ENCODE results near the gene RELL2.
A peak's percentile ranks its signal among the peaks of the same experiment; 100 is the strongest.

Gene RELL2

DNA sequence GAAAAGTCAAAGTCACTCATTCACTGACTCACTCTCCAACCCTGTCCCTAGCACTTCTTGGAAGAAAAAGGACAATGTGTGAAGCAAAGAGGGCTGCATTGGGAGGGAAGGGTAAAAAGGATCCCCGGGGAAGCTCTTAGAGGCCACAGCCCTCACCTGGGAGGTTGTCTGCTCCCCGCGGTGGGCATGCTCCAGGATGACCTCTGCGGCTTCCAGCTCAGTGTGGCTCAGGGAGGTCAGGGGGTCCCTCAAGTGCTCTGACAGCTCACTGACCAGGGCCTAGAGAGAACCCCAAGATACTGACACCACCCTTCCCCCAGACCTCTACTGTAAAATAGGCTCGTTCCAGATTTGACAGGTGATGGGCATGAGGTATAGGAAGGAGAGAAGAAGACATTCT is 10.4 kb downstream of the RELL2 start:
- Histone ChIP-seq H3K36me3 (ENCODE audit: insufficient read depth, low read length) (peaks cover 2% of the 10 kb centered on the region), H3K4me3 (ENCODE audit: low read length) (no peak overlapping the region), H2AFZ (ENCODE audit: low read depth, low read length) (no peak overlapping the region), H3K27me3 (ENCODE audit: insufficient read depth, low read length) (no peaks in the 10 kb centered on the region), H3K9me3 (ENCODE audit: low read length) (no peaks in the 10 kb centered on the region), H3K4me1 (ENCODE audit: insufficient read depth, low read length) (no peaks in the 10 kb centered on the region)

DNA sequence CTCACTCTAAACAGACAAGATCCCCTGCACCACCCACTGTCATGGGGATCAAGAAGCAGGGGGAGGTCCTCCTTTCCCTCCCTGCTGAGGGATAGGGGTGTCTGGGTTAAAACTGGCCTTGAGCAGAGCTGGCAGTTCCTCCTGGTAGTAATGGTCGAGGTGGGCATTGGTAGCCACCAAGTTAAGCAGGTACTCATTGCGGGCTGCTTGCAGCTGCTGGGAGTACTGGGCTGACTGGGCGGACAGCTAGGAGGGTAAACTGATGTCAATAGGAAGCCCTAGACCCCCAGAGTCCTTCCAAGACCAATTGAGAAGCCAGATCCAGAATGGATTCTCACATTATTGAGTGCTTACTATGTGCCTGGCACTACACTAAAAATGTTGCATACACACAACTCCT is 11.1 kb downstream of the RELL2 start:
- no peaks in the 10 kb centered on the region for H3K9me3 ChIP-seq (ENCODE audit: low read length)
- no peaks in the 10 kb centered on the region for H3K27me3 ChIP-seq (ENCODE audit: insufficient read depth, low read length)
- no peak overlapping the region for H2AFZ ChIP-seq (ENCODE audit: low read depth, low read length)
- H3K4me1 ChIP-seq (ENCODE audit: insufficient read depth, low read length), result no peaks in the 10 kb centered on the region
- H3K4me3 ChIP-seq (ENCODE audit: low read length), result no peak overlapping the region
- H3K36me3 ChIP-seq (ENCODE audit: insufficient read depth, low read length), result peaks cover 2% of the 10 kb centered on the region

DNA sequence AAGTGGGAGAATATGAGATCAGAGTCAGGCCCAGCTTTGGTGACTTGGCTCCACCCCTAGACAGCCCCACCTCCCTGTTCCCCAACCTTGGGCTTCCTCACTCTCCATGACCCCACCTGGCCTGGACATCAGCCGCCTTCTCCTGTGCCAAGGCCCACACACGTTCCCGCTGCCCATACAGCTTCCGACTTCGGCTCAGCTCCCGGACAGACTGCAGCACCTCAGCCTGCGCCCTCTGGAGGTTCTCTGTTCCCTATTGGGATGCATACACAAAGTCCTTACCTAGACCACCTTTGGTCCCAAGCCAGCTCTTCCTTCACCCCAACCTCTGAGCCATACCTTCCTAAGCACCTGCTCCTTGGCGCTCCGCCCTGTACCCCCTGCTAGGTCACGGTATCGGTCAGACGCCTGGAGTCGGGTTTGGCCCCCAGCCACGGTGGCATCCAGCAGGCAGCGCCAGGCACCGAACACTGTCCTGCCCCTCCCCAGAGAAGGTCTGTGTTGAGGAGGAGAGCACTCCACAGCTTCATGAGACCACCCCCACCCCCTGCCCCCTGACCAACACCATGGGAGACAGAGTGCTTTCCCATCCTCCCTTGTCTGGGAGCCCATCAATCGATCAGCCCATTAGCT is 12.4 kb downstream of the RELL2 start:
- Histone ChIP-seq H2AFZ (ENCODE audit: low read depth, low read length) (no peak overlapping the region), H3K4me3 (ENCODE audit: low read length) (no peak overlapping the region), H3K9me3 (ENCODE audit: low read length) (no peaks in the 10 kb centered on the region), H3K4me1 (ENCODE audit: insufficient read depth, low read length) (no peaks in the 10 kb centered on the region), H3K27me3 (ENCODE audit: insufficient read depth, low read length) (no peaks in the 10 kb centered on the region), H3K36me3 (ENCODE audit: insufficient read depth, low read length) (peaks cover 2% of the 10 kb centered on the region)

DNA sequence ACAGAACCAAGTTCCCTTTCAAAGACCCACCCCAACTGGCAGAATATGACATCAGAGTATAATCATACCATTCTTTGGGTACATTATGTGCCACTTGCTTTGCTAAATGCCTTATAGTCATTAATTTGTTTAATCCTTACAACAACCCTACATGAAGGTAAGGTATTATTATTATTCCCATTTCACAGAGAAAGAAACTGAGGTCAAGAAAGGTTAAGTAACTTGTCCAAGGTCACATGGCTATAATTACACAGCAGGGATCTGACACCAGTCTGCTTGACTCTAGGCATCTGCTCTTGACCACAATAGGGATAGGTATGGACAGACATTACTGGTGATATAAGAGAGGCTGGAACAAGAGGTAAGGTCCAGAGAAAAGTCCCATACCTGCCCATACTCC is 13.2 kb downstream of the RELL2 start:
- Histone ChIP-seq H2AFZ (ENCODE audit: low read depth, low read length) (no peak overlapping the region), H3K4me3 (ENCODE audit: low read length) (no peak overlapping the region), H3K9me3 (ENCODE audit: low read length) (no peaks in the 10 kb centered on the region)

DNA sequence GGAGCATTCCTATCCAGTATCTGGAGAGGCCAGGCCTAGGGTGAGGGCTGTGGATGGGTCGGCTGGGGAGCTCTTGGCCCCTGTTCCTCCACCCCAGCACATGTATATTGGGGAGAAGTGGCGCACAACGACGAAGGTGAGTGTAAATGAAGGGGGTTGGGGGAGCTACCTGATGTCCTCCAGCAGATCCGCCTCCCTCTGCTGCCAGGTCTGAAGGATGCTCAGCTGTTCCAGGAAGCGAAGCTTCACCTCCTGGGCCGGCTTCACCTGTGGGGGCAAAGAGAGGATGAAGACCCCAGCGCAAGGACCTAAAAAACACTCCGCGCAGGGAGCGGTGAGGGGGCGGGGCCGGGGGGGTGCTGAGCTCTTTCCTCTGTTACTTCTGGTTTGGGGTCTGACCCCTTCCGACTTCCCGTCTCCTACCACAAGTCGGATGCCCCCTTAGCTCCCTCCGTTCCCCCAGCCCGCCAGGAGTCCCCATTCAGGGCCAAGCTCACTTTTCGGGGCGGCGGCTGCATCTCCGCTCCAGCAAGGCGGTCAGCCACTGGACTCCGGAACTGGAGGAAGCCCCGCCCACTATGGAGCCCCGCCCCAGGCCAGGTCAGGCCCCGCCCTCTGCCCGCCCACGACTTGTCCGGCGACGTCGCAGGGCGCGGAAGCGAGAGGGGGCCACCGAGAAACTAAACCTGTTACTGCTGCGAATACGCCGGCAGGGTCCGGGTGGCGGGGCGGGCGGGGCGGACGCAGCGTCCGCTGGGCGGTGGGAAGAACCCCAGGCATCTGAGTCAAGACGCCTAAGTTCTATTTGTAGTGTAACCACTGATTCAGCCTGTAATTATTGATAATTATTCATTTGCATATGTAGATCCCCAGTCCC is 14.3 kb downstream of the RELL2 start, which contains the start of gene FCHSD1:
TSS of gene FCHSD1 (minus strand) at position 568 of the 877 bp plus-strand sequence. CDS start at position 518, 50 bp downstream.
- Histone ChIP-seq H2AFZ (ENCODE audit: low read depth, low read length) (peak within 1 kb of the TSS; percentile 65), H3K27me3 (ENCODE audit: insufficient read depth, low read length) (no peaks in the 10 kb centered on the region), H3K4me1 (ENCODE audit: insufficient read depth, low read length) (no peaks in the 10 kb centered on the region), H3K9me3 (ENCODE audit: low read length) (no peaks in the 10 kb centered on the region), H3K4me3 (ENCODE audit: low read length) (peak within 1 kb of the TSS; percentile 61), H3K36me3 (ENCODE audit: insufficient read depth, low read length) (peaks cover 2% of the 10 kb centered on the region)

More for the DNA sequence above, 13.2 kb downstream of the RELL2 start:
- H3K27me3 ChIP-seq (ENCODE audit: insufficient read depth, low read length), result no peaks in the 10 kb centered on the region
- no peaks in the 10 kb centered on the region for H3K4me1 ChIP-seq (ENCODE audit: insufficient read depth, low read length)
- peaks cover 2% of the 10 kb centered on the region for H3K36me3 ChIP-seq (ENCODE audit: insufficient read depth, low read length)

DNA sequence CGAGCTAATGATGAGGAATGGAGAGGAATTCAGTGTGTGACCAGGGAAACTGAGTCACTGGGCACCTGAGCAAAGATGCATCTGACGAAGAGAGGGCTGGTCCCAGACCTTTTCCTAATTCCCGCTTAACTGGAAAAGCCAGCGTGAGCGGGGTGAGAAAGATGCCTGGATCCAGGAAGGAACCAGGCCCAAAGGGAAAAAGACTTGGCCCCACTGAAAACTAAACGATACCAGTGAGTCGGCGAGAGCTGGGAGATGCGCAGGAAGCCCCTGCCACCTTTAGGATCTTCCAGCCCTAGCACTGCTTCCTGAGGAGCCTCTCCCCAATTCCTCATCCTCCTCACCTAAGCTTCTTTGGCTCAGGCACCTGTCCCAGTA is 14.9 kb downstream of the RELL2 start:
- H2AFZ ChIP-seq (ENCODE audit: low read depth, low read length), result peak overlapping the region; percentile 65
- H3K9me3 ChIP-seq (ENCODE audit: low read length), result no peaks in the 10 kb centered on the region
- H3K27me3 ChIP-seq (ENCODE audit: insufficient read depth, low read length), result no peaks in the 10 kb centered on the region
- H3K36me3 ChIP-seq (ENCODE audit: insufficient read depth, low read length), result peaks cover 2% of the 10 kb centered on the region
- H3K4me1 ChIP-seq (ENCODE audit: insufficient read depth, low read length), result no peaks in the 10 kb centered on the region
- H3K4me3 ChIP-seq (ENCODE audit: low read length), result peak overlapping the region; percentile 61

DNA sequence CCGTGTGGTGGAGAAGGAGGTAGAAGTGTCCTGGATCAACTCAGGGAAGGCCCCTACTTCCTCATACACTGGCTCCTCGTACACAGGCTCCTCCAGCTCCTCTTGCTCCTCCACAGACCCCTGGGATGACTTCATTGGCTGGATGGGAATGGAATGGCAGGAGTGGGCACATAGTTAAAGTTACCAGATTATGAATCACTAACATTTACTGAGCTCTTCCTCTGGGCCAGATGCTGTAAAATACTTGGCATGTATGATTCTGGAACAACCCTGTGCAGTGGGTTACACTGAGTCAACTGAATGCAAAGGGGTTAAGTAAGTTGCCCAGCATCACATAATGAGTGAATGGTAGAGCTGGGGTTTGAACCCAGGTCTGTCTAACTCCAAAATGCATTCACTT is 17.5 kb downstream of the RELL2 start:
- H3K36me3 ChIP-seq (ENCODE audit: insufficient read depth, low read length), result no peaks in the 10 kb centered on the region

DNA sequence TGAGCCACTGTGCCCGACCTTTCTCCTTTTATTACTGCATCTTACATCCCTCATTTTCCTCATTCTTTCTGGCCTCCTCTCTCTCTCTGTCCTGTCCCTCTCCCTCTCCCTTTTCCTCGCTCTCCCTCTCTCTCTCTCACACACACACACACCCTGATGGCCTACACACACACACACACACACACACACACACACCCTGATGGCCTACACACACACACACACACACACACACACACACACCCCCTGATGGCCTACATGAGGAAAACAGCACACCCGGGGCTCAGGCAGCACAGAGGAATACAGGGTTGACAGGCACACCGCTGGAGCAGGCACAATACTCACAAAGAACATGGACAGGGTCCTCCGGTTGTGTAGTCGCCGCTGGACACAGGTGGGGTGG is 18.2 kb downstream of the RELL2 start:
- no peak overlapping the region for H3K4me3 ChIP-seq (ENCODE audit: low read length)

More for the DNA sequence above, 17.5 kb downstream of the RELL2 start:
- H3K27me3 ChIP-seq (ENCODE audit: insufficient read depth, low read length), result no peaks in the 10 kb centered on the region
- H3K4me3 ChIP-seq (ENCODE audit: low read length), result no peak overlapping the region
- no peak overlapping the region for H2AFZ ChIP-seq (ENCODE audit: low read depth, low read length)
- H3K9me3 ChIP-seq (ENCODE audit: low read length), result no peaks in the 10 kb centered on the region
- no peaks in the 10 kb centered on the region for H3K4me1 ChIP-seq (ENCODE audit: insufficient read depth, low read length)

DNA sequence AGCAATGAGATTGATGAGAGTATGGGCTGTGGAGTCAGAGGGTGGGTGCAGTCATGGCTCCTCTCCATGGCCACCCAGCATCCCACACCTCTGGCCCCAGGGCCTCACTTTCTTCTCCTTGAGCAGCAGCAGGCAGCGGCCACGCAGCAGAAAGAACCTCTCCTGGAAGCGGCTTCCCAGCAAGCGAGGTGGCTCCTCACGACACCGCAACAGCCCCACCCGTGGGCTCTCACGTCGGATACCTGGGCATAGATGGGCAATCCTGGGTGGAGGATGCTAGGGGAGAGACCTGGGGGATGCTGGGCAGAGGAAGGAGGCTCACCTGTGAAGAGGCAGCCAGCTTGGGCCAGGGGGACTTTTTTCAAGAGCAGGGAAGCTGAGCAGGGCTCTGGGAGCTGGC is 19.6 kb downstream of the RELL2 start:
- no peaks in the 10 kb centered on the region for H3K9me3 ChIP-seq (ENCODE audit: low read length)
- H3K4me3 ChIP-seq (ENCODE audit: low read length), result no peak overlapping the region
- no peaks in the 10 kb centered on the region for H3K36me3 ChIP-seq (ENCODE audit: insufficient read depth, low read length)
- H3K4me1 ChIP-seq (ENCODE audit: insufficient read depth, low read length), result no peaks in the 10 kb centered on the region
- H3K27me3 ChIP-seq (ENCODE audit: insufficient read depth, low read length), result no peaks in the 10 kb centered on the region
- H2AFZ ChIP-seq (ENCODE audit: low read depth, low read length), result no peak overlapping the region

More for the DNA sequence above, 18.2 kb downstream of the RELL2 start:
- Histone ChIP-seq H3K4me1 (ENCODE audit: insufficient read depth, low read length) (no peaks in the 10 kb centered on the region), H3K36me3 (ENCODE audit: insufficient read depth, low read length) (no peaks in the 10 kb centered on the region), H2AFZ (ENCODE audit: low read depth, low read length) (no peak overlapping the region), H3K27me3 (ENCODE audit: insufficient read depth, low read length) (no peaks in the 10 kb centered on the region), H3K9me3 (ENCODE audit: low read length) (no peaks in the 10 kb centered on the region)

DNA sequence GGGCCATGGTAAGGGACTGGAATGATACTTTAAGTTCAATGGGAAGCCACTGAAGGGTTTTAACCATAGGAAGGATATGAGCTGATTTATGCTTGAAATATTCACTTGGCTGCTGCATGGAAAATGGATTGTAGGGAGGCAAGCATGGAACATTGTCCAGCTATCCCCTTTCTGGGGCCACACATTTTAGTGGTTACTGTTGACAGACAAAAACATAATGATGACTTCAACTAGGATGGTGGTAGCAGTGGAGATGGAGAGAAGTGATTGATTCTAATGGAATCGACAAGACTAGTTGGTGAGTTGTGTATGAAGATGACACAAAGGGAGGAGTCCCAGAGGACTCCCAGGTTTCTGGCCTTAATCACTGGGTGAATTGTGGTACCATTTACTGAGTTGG is 20.6 kb downstream of the RELL2 start:
- H2AFZ ChIP-seq (ENCODE audit: low read depth, low read length), result no peak overlapping the region
- H3K4me1 ChIP-seq (ENCODE audit: insufficient read depth, low read length), result no peaks in the 10 kb centered on the region
- no peaks in the 10 kb centered on the region for H3K36me3 ChIP-seq (ENCODE audit: insufficient read depth, low read length)
- H3K9me3 ChIP-seq (ENCODE audit: low read length), result no peaks in the 10 kb centered on the region
- H3K4me3 ChIP-seq (ENCODE audit: low read length), result no peak overlapping the region
- no peaks in the 10 kb centered on the region for H3K27me3 ChIP-seq (ENCODE audit: insufficient read depth, low read length)

DNA sequence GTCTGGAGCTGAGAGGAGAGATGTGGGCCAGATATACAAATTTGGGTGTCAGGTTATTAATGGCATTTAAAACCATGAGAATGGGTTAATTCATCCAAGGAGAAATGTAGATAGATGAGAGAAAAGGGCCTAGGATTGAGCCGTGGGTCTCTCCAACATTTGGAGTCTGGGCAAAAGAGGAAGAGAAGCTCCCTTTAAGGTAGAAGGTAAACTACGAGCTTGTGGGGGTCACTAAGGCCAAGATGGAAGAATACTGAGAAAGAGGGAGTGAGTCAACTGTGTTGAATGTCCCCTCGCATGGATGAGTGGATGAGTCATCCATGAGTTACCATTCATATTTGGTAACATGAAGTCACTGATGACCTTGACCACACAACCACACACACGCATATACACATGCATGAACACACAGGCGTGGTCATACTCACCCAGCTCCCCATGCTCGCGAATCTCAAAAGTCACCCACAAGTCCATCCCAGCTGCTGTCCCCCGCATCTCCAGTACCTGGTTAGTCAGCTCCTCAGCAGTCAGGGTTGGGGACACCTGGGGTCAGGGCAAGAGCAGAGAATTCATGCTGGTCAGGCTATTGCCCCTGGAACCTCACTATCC is 21.2 kb downstream of the RELL2 start:
- no peaks in the 10 kb centered on the region for H3K9me3 ChIP-seq (ENCODE audit: low read length)
- no peak overlapping the region for H2AFZ ChIP-seq (ENCODE audit: low read depth, low read length)
- H3K36me3 ChIP-seq (ENCODE audit: insufficient read depth, low read length), result no peaks in the 10 kb centered on the region
- H3K4me3 ChIP-seq (ENCODE audit: low read length), result no peak overlapping the region
- no peaks in the 10 kb centered on the region for H3K4me1 ChIP-seq (ENCODE audit: insufficient read depth, low read length)
- no peaks in the 10 kb centered on the region for H3K27me3 ChIP-seq (ENCODE audit: insufficient read depth, low read length)

DNA sequence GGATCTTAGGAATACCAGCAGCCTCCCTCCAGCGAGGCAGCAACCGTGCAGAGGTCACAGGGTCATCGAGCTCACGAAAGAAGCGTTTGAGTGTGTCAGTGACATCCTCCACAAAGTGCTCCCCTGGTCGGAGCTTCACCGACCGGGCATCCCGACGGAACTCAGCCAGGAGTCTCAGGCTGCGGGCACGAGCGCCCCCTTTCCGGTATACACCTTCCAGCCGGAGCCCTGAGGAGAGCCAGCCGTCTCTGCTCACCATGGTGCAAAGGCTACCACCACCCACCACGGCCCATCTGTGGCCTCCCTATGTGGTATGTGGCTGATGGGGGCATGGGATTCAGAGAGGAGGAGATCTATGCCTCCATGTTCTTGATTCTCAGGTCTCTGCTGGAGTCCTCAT is 25.2 kb downstream of the RELL2 start:
- Histone ChIP-seq H3K9me3 (ENCODE audit: low read length) (no peaks in the 10 kb centered on the region), H2AFZ (ENCODE audit: low read depth, low read length) (no peak overlapping the region), H3K36me3 (ENCODE audit: insufficient read depth, low read length) (no peaks in the 10 kb centered on the region), H3K27me3 (ENCODE audit: insufficient read depth, low read length) (no peaks in the 10 kb centered on the region), H3K4me3 (ENCODE audit: low read length) (no peak overlapping the region), H3K4me1 (ENCODE audit: insufficient read depth, low read length) (no peaks in the 10 kb centered on the region)

DNA sequence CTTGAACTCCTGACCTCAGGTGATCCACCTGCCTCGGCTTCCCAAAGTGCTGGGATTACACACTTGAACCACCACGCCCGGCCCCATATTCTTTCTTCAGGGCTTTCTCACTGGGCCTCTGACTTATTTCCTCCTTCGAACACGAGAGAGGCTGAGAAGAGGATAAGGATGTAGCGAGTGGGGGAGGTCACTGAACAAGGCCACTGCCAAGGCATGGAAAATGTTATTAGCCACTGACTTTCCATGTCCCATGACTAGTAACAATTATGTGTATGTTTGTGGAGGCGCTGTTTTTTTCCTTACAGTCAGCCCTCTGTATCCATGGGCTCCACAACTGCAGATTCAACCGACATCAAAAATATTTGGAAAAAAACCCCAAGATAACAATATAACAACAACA is 26.7 kb downstream of the RELL2 start:
- no peak overlapping the region for H3K4me3 ChIP-seq (ENCODE audit: low read length)
- no peaks in the 10 kb centered on the region for H3K27me3 ChIP-seq (ENCODE audit: insufficient read depth, low read length)
- no peaks in the 10 kb centered on the region for H3K36me3 ChIP-seq (ENCODE audit: insufficient read depth, low read length)
- H3K9me3 ChIP-seq (ENCODE audit: low read length), result no peaks in the 10 kb centered on the region
- no peak overlapping the region for H2AFZ ChIP-seq (ENCODE audit: low read depth, low read length)
- H3K4me1 ChIP-seq (ENCODE audit: insufficient read depth, low read length), result no peaks in the 10 kb centered on the region
